ENCODE results near the gene ALOXE3.

Gene ALOXE3

GRCh38 chr17:8055851-8056231 is 62.5 kb downstream of the ALOXE3 start:
- Histone ChIP-seq H3K27me3 (ENCODE audit: control insufficient read depth in 5 of 5, insufficient read depth in 4 of 5, low read length in 5 of 5) (peaks cover under 1 to 10% (median 6%) of the 10 kb centered on the region in 5 donors), H3K36me3 (ENCODE audit: control insufficient read depth in 5 of 5, insufficient read depth in 5 of 5, low read length in 5 of 5) (no peaks in the 10 kb centered on the region), H3K4me1 (ENCODE audit: control insufficient read depth in 5 of 5, insufficient read depth in 5 of 5, low read length in 5 of 5) (peaks cover 2 to 19% (median 13%) of the 10 kb centered on the region in 5 donors), H3K9me3 (ENCODE audit: control insufficient read depth in 5 of 5, low read length in 5 of 5) (no peaks in the 10 kb centered on the region), H3K4me3 (ENCODE audit: low read depth in 1 of 5, low read length in 5 of 5) (no peak overlapping the region), H3K9ac (ENCODE audit: low read length in 5 of 5) (peak overlapping the region in 2 of 5 donors; percentile 6 to 7), H3K27ac (ENCODE audit: low read depth, low read length) (no peak overlapping the region)

GRCh38 chr17:8053600-8053999 is 64.7 kb downstream of the ALOXE3 start:
- H3K36me3 ChIP-seq (ENCODE audit: control insufficient read depth in 5 of 5, insufficient read depth in 5 of 5, low read length in 5 of 5), result no peaks in the 10 kb centered on the region
- H3K9me3 ChIP-seq (ENCODE audit: control insufficient read depth in 5 of 5, low read length in 5 of 5), result no peaks in the 10 kb centered on the region
- H3K4me3 ChIP-seq (ENCODE audit: low read depth in 1 of 5, low read length in 5 of 5), result no peak overlapping the region
- peaks cover 2 to 19% (median 13%) of the 10 kb centered on the region in 5 donors for H3K4me1 ChIP-seq (ENCODE audit: control insufficient read depth in 5 of 5, insufficient read depth in 5 of 5, low read length in 5 of 5)
- H3K27ac ChIP-seq (ENCODE audit: low read depth, low read length), result no peak overlapping the region
- H3K9ac ChIP-seq (ENCODE audit: low read length in 5 of 5), result no peak overlapping the region
- H3K27me3 ChIP-seq (ENCODE audit: control insufficient read depth in 5 of 5, insufficient read depth in 4 of 5, low read length in 5 of 5), result no peaks in the 10 kb centered on the region

GRCh38 chr17:8052256-8053252 is 65.8 kb downstream of the ALOXE3 start:
- Histone ChIP-seq H3K9me3 (ENCODE audit: control insufficient read depth in 5 of 5, low read length in 5 of 5) (no peaks in the 10 kb centered on the region), H3K27me3 (ENCODE audit: control insufficient read depth in 5 of 5, insufficient read depth in 4 of 5, low read length in 5 of 5) (peaks cover 0 to 4% (median under 1%) of the 10 kb centered on the region in 5 donors), H3K4me3 (ENCODE audit: low read depth in 1 of 5, low read length in 5 of 5) (no peak overlapping the region), H3K4me1 (ENCODE audit: control insufficient read depth in 5 of 5, insufficient read depth in 5 of 5, low read length in 5 of 5) (peaks cover 2 to 16% (median 13%) of the 10 kb centered on the region in 5 donors), H3K36me3 (ENCODE audit: control insufficient read depth in 5 of 5, insufficient read depth in 5 of 5, low read length in 5 of 5) (no peaks in the 10 kb centered on the region), H3K9ac (ENCODE audit: low read length in 5 of 5) (no peak overlapping the region), H3K27ac (ENCODE audit: low read depth, low read length) (no peak overlapping the region)

- H3K9ac ChIP-seq (ENCODE audit: low read length in 5 of 5), result no peak overlapping the region
- H3K27ac ChIP-seq (ENCODE audit: low read depth, low read length), result no peak overlapping the region
- H3K27me3 ChIP-seq (ENCODE audit: control insufficient read depth in 5 of 5, insufficient read depth in 4 of 5, low read length in 5 of 5), result peaks cover 0 to 8% (median 4%) of the 10 kb centered on the region in 5 donors
- no peaks in the 10 kb centered on the region for H3K9me3 ChIP-seq (ENCODE audit: control insufficient read depth in 5 of 5, low read length in 5 of 5)
- peaks cover 2 to 13% (median 11%) of the 10 kb centered on the region in 5 donors for H3K4me1 ChIP-seq (ENCODE audit: control insufficient read depth in 5 of 5, insufficient read depth in 5 of 5, low read length in 5 of 5)
- H3K36me3 ChIP-seq (ENCODE audit: control insufficient read depth in 5 of 5, insufficient read depth in 5 of 5, low read length in 5 of 5), result no peaks in the 10 kb centered on the region
- no peak overlapping the region for H3K4me3 ChIP-seq (ENCODE audit: low read depth in 1 of 5, low read length in 5 of 5)
Observed at GRCh38 chr17:8051831-8052230, 66.5 kb downstream of the ALOXE3 start.

- Histone ChIP-seq H3K9ac (ENCODE audit: low read length in 5 of 5) (no peak overlapping the region), H3K9me3 (ENCODE audit: control insufficient read depth in 5 of 5, low read length in 5 of 5) (no peaks in the 10 kb centered on the region), H3K27ac (ENCODE audit: low read depth, low read length) (no peak overlapping the region), H3K36me3 (ENCODE audit: control insufficient read depth in 5 of 5, insufficient read depth in 5 of 5, low read length in 5 of 5) (no peaks in the 10 kb centered on the region), H3K27me3 (ENCODE audit: control insufficient read depth in 5 of 5, insufficient read depth in 4 of 5, low read length in 5 of 5) (peaks cover 6 to 25% (median 11%) of the 10 kb centered on the region in 5 donors), H3K4me3 (ENCODE audit: low read depth in 1 of 5, low read length in 5 of 5) (no peak overlapping the region), H3K4me1 (ENCODE audit: control insufficient read depth in 5 of 5, insufficient read depth in 5 of 5, low read length in 5 of 5) (no peaks in the 10 kb centered on the region)
Observed at GRCh38 chr17:8048736-8049135, 69.6 kb downstream of the ALOXE3 start.

- Histone ChIP-seq H3K9me3 (ENCODE audit: control insufficient read depth in 5 of 5, low read length in 5 of 5) (no peaks in the 10 kb centered on the region), H3K27me3 (ENCODE audit: control insufficient read depth in 5 of 5, insufficient read depth in 4 of 5, low read length in 5 of 5) (peaks cover 6 to 25% (median 11%) of the 10 kb centered on the region in 5 donors), H3K36me3 (ENCODE audit: control insufficient read depth in 5 of 5, insufficient read depth in 5 of 5, low read length in 5 of 5) (no peaks in the 10 kb centered on the region), H3K4me1 (ENCODE audit: control insufficient read depth in 5 of 5, insufficient read depth in 5 of 5, low read length in 5 of 5) (no peaks in the 10 kb centered on the region), H3K4me3 (ENCODE audit: low read depth in 1 of 5, low read length in 5 of 5) (no peak overlapping the region), H3K9ac (ENCODE audit: low read length in 5 of 5) (no peak overlapping the region), H3K27ac (ENCODE audit: low read depth, low read length) (no peak overlapping the region)
Observed at GRCh38 chr17:8048236-8048635, 70.1 kb downstream of the ALOXE3 start.

- peaks cover 6 to 25% (median 11%) of the 10 kb centered on the region in 5 donors for H3K27me3 ChIP-seq (ENCODE audit: control insufficient read depth in 5 of 5, insufficient read depth in 4 of 5, low read length in 5 of 5)
- no peak overlapping the region for H3K9ac ChIP-seq (ENCODE audit: low read length in 5 of 5)
- H3K4me3 ChIP-seq (ENCODE audit: low read depth in 1 of 5, low read length in 5 of 5), result no peak overlapping the region
- H3K27ac ChIP-seq (ENCODE audit: low read depth, low read length), result no peak overlapping the region
- H3K36me3 ChIP-seq (ENCODE audit: control insufficient read depth in 5 of 5, insufficient read depth in 5 of 5, low read length in 5 of 5), result no peaks in the 10 kb centered on the region
- H3K9me3 ChIP-seq (ENCODE audit: control insufficient read depth in 5 of 5, low read length in 5 of 5), result no peaks in the 10 kb centered on the region
- no peaks in the 10 kb centered on the region for H3K4me1 ChIP-seq (ENCODE audit: control insufficient read depth in 5 of 5, insufficient read depth in 5 of 5, low read length in 5 of 5)
Observed at GRCh38 chr17:8047769-8048110, 70.6 kb downstream of the ALOXE3 start.

GRCh38 chr17:8046929-8047768 is 71.2 kb downstream of the ALOXE3 start:
- H3K4me1 ChIP-seq (ENCODE audit: control insufficient read depth in 5 of 5, insufficient read depth in 5 of 5, low read length in 5 of 5), result no peaks in the 10 kb centered on the region
- peaks cover 6 to 25% (median 11%) of the 10 kb centered on the region in 5 donors for H3K27me3 ChIP-seq (ENCODE audit: control insufficient read depth in 5 of 5, insufficient read depth in 4 of 5, low read length in 5 of 5)
- H3K9me3 ChIP-seq (ENCODE audit: control insufficient read depth in 5 of 5, low read length in 5 of 5), result no peaks in the 10 kb centered on the region
- no peak overlapping the region for H3K27ac ChIP-seq (ENCODE audit: low read depth, low read length)
- no peak overlapping the region for H3K9ac ChIP-seq (ENCODE audit: low read length in 5 of 5)
- no peaks in the 10 kb centered on the region for H3K36me3 ChIP-seq (ENCODE audit: control insufficient read depth in 5 of 5, insufficient read depth in 5 of 5, low read length in 5 of 5)
- H3K4me3 ChIP-seq (ENCODE audit: low read depth in 1 of 5, low read length in 5 of 5), result no peak overlapping the region

- Histone ChIP-seq H3K4me1 (ENCODE audit: control insufficient read depth in 5 of 5, insufficient read depth in 5 of 5, low read length in 5 of 5) (no peaks in the 10 kb centered on the region), H3K27ac (ENCODE audit: low read depth, low read length) (no peak overlapping the region), H3K9ac (ENCODE audit: low read length in 5 of 5) (no peak overlapping the region)
Observed at GRCh38 chr17:8046306-8046928, 71.9 kb downstream of the ALOXE3 start.

More at GRCh38 chr17:8046306-8046928, 71.9 kb downstream of the ALOXE3 start:
- Histone ChIP-seq H3K4me3 (ENCODE audit: low read depth in 1 of 5, low read length in 5 of 5) (no peak overlapping the region), H3K27me3 (ENCODE audit: control insufficient read depth in 5 of 5, insufficient read depth in 4 of 5, low read length in 5 of 5) (peaks cover 6 to 25% (median 11%) of the 10 kb centered on the region in 5 donors), H3K36me3 (ENCODE audit: control insufficient read depth in 5 of 5, insufficient read depth in 5 of 5, low read length in 5 of 5) (no peaks in the 10 kb centered on the region), H3K9me3 (ENCODE audit: control insufficient read depth in 5 of 5, low read length in 5 of 5) (no peaks in the 10 kb centered on the region)

All from subcutaneous abdominal adipose tissue (tissue), 5 donors.